Measurements from ENCODE around the gene PGP.

DNA sequence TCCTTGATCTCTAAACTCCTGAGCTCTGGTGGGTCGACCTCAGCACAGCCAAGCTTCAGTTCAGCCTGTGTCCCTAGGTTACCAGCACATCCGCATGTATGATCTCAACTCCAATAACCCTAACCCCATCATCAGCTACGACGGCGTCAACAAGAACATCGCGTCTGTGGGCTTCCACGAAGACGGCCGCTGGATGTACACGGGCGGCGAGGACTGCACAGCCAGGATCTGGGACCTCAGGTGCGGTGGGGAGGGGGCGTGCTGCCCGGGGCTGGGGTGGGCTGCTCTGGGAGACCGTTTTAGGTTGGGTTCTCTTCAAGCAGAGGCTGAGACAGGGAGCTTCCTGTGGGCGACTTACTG lies 8.2 kb downstream of the PGP start:
- TF ChIP-seq, protein P1, sequence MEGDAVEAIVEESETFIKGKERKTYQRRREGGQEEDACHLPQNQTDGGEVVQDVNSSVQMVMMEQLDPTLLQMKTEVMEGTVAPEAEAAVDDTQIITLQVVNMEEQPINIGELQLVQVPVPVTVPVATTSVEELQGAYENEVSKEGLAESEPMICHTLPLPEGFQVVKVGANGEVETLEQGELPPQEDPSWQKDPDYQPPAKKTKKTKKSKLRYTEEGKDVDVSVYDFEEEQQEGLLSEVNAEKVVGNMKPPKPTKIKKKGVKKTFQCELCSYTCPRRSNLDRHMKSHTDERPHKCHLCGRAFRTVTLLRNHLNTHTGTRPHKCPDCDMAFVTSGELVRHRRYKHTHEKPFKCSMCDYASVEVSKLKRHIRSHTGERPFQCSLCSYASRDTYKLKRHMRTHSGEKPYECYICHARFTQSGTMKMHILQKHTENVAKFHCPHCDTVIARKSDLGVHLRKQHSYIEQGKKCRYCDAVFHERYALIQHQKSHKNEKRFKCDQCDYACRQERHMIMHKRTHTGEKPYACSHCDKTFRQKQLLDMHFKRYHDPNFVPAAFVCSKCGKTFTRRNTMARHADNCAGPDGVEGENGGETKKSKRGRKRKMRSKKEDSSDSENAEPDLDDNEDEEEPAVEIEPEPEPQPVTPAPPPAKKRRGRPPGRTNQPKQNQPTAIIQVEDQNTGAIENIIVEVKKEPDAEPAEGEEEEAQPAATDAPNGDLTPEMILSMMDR (conservative IDR thresholded peaks at IDR 0.05 in 1 of 2, IDR thresholded peaks at IDR 0.05 in 1 of 2; ENCODE audit: extremely low read depth in 1 of 2, insufficient read depth in 1 of 2, low read depth in 1 of 2, low read length in 2 of 2), result no peak
- no peak for TF ChIP-seq EZH2 (IDR thresholded peaks at IDR 0.05; ENCODE audit: borderline replicate concordance, low read length)

Data from mammary epithelial cell (primary cell).